ENCODE data around the gene GAB2. TPM values are rescaled to one million over a fixed set of nuclear protein-coding genes. Genes with fewer than 3 reads are reported as not detected.

GAB2 gene
- total RNA-seq, 1 donor from 2014 or later = 10.9 TPM

DNA sequence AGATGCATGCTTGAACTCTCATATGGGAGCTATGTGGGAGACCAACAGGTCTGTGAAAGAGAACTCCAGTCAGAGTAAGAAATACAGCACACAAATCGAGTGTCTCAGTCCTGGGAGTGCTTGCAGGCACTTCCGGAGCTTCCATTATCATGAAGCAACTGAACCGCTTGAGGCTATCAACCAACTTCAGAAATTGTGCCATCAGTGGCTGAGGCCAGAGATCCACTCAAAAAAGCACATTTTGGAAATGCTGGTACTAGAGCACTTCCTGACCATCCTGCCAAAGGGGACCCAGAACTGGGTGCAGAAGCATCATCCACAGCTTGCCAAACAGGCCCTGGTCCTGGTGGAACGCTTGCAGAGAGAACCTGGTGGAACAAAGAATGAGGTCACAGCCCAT, 33.4 kb downstream of the GAB2 start:
- H3K27ac Mint-ChIP-seq (ENCODE audit: unreplicated experiment) = no peak overlapping the region
- no peak overlapping the region for H3K4me3 Mint-ChIP-seq (ENCODE audit: unreplicated experiment)
- no peaks in the 10 kb centered on the region for H3K27me3 Mint-ChIP-seq (ENCODE audit: low read depth)
- H3K9me3 Mint-ChIP-seq (ENCODE audit: low read depth) = peaks cover 19% of the 10 kb centered on the region
- no peak for DNase-seq (ENCODE audit: low spot score)
- peaks cover 7% of the 10 kb centered on the region for H3K36me3 Mint-ChIP-seq (ENCODE audit: low read depth)
- TF ChIP-seq, protein P1, sequence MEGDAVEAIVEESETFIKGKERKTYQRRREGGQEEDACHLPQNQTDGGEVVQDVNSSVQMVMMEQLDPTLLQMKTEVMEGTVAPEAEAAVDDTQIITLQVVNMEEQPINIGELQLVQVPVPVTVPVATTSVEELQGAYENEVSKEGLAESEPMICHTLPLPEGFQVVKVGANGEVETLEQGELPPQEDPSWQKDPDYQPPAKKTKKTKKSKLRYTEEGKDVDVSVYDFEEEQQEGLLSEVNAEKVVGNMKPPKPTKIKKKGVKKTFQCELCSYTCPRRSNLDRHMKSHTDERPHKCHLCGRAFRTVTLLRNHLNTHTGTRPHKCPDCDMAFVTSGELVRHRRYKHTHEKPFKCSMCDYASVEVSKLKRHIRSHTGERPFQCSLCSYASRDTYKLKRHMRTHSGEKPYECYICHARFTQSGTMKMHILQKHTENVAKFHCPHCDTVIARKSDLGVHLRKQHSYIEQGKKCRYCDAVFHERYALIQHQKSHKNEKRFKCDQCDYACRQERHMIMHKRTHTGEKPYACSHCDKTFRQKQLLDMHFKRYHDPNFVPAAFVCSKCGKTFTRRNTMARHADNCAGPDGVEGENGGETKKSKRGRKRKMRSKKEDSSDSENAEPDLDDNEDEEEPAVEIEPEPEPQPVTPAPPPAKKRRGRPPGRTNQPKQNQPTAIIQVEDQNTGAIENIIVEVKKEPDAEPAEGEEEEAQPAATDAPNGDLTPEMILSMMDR (IDR thresholded peaks at IDR 0.05) = no peak
- H3K4me1 Mint-ChIP-seq (ENCODE audit: low read depth) = peaks cover 9% of the 10 kb centered on the region

DNA sequence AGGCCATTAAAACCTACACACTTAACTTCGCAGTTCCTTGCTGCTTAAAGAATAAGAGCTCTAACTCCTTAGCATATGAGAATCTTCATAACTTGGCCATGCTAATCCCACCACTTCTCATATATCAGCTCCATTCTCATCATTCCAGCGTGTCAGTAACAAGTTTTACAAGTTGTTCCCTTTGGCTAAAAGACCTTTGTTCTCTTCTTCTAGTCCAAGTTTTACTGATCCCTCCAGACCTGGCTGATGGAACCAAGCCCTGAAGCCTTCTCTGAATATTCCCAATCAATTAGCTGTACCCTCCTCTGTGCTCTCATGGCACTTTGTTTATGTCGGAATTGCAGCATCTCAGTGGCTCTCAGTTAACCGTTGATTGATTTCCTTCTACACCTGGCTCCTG, 35.8 kb downstream of the GAB2 start:
- H3K27ac Mint-ChIP-seq (ENCODE audit: unreplicated experiment) = no peak overlapping the region
- H3K4me3 Mint-ChIP-seq (ENCODE audit: unreplicated experiment) = no peak overlapping the region
- DNase-seq (ENCODE audit: low spot score) = no peak
- H3K4me1 Mint-ChIP-seq (ENCODE audit: low read depth) = peaks cover 9% of the 10 kb centered on the region
- TF ChIP-seq, protein P1 (IDR thresholded peaks at IDR 0.05) = no peak
- peaks cover 10% of the 10 kb centered on the region for H3K36me3 Mint-ChIP-seq (ENCODE audit: low read depth)
- peaks cover 19% of the 10 kb centered on the region for H3K9me3 Mint-ChIP-seq (ENCODE audit: low read depth)
- H3K27me3 Mint-ChIP-seq (ENCODE audit: low read depth) = no peaks in the 10 kb centered on the region

DNA sequence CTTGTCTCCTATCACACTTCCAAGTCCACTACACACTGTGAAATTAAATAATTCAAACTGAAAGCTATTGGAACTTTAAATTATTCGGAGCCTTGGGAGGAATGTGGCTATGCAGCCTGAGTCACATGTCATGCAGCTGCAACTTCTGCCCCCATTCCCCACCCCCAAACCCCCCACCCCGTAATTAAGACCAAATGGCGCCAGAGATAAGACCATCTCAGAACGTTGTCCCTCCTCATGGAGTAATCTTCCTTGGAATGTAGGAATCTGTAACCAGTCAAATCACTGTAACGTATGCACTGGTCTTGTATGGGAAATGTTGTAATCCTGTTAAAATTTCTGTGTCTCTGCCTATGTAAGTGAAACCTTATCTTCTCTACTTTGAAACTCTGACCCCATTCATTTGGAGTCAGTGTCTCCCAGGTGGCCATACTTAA, 37.0 kb downstream of the GAB2 start:
- Mint-ChIP-seq H3K9me3 (ENCODE audit: low read depth) (peaks cover 19% of the 10 kb centered on the region), H3K4me3 (ENCODE audit: unreplicated experiment) (no peak overlapping the region), H3K27ac (ENCODE audit: unreplicated experiment) (no peak overlapping the region), H3K27me3 (ENCODE audit: low read depth) (no peaks in the 10 kb centered on the region), H3K36me3 (ENCODE audit: low read depth) (peaks cover 10% of the 10 kb centered on the region), H3K4me1 (ENCODE audit: low read depth) (peaks cover 9% of the 10 kb centered on the region)
- TF ChIP-seq, protein P1 (IDR thresholded peaks at IDR 0.05) = no peak
- no peak for DNase-seq (ENCODE audit: low spot score)

DNA sequence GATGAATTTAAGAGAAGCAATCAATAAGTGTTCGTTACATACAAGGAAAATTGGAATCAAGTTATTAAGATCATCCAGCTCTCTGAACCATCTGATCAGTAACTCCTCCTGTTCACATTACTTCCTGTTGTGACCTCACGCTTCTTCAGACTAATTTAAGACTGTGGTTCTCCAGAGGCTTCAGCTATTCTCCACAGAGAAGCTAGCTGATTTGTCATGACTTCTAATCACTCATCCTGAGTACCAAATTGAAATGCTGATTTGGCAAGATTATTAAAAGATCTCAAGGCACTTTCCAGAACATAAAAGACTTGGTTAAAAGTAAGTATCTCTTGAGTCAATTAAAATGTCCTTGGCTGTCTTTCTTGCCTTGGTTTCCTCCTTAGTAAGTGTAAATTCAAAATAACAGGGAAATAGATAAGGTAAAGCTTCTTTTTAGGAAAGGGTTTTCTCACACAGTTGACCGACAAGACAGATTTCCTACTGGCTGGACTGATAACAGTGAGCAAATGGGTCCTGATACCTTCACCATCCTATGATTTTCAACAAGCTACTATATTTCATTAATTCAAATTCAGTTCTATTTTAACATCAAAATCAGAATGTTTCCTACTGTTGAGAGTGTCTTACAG, 38.5 kb downstream of the GAB2 start:
- TF ChIP-seq, protein P1 (IDR thresholded peaks at IDR 0.05) = no peak
- no peak overlapping the region for H3K27ac Mint-ChIP-seq (ENCODE audit: unreplicated experiment)
- H3K4me1 Mint-ChIP-seq (ENCODE audit: low read depth) = peaks cover 9% of the 10 kb centered on the region
- peaks cover 2% of the 10 kb centered on the region for H3K36me3 Mint-ChIP-seq (ENCODE audit: low read depth)
- H3K9me3 Mint-ChIP-seq (ENCODE audit: low read depth) = peaks cover 5% of the 10 kb centered on the region
- no peak overlapping the region for H3K4me3 Mint-ChIP-seq (ENCODE audit: unreplicated experiment)
- no peaks in the 10 kb centered on the region for H3K27me3 Mint-ChIP-seq (ENCODE audit: low read depth)
- no peak for DNase-seq (ENCODE audit: low spot score)

DNA sequence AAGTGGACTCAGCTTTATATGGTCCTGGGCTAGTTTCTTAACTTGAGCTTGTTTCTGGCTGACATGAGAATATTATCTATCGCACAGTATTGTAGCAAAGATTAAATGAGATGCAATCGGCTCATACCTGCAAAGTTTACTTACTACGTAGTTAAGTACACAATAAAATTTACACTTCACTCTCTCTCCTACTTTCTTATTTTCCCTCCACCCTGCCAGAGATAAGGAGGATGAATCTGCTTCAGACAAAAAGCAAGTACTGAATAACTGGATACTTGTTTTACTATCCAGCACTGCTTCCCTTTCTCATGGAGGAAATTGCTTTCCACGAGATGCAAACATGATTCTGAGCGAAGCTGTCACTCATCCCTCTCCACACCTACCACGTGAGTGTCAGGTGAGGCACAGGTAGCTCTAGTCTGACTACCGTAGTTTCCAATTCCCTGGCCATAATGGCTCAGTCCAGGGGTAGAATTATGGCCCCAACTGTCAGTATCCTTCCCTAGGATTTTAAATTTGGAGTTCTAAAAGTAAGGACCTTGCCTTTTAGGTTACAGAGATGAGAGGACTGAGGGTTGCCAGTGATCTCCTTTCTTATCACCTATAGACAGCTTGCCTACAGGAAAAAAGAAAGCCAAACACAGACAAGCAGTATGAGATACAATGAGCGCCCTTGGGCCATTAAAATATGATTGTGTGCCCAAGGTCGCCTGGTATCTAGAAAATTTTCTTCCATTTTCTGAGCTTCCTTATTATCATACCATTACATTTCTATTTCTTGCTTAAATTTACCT, 39.8 kb downstream of the GAB2 start:
- no peak overlapping the region for H3K4me3 Mint-ChIP-seq (ENCODE audit: unreplicated experiment)
- peaks cover 9% of the 10 kb centered on the region for H3K4me1 Mint-ChIP-seq (ENCODE audit: low read depth)
- no peak overlapping the region for H3K27ac Mint-ChIP-seq (ENCODE audit: unreplicated experiment)

More for the DNA sequence above, 39.8 kb downstream of the GAB2 start:
- Mint-ChIP-seq H3K36me3 (ENCODE audit: low read depth) (peaks cover 2% of the 10 kb centered on the region), H3K27me3 (ENCODE audit: low read depth) (no peaks in the 10 kb centered on the region), H3K9me3 (ENCODE audit: low read depth) (no peaks in the 10 kb centered on the region)
- DNase-seq (ENCODE audit: low spot score) = no peak
- TF ChIP-seq, protein P1 (IDR thresholded peaks at IDR 0.05) = no peak

All from chondrocyte (in vitro differentiated cells).